ENCODE data around the gene PTPRM.

The PTPRM gene

DNA sequence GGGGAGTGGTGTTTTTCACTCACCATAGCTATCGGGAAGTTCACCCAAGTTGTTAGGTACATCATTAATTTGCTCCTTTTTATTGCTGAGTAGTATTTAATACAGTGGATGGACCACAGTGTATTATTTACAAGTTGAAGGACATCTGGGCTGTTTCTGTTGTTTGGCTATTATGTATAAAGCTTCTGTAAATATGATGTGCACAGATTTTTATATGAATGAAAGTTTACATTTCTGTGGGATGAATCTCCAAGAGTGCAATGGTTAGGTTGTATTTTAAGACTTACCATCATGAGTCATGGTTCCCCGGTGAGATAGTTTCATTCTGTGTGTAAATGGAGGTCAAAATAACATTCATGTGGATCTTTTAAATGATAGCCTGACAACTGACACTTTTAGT lies 337.4 kb downstream of the PTPRM start:
- DNase-seq, result no peak

- DNase-seq, result peak; percentile 34
Measured at GRCh38 chr18:7908681-7909299, 341.7 kb downstream of the PTPRM start.

DNA sequence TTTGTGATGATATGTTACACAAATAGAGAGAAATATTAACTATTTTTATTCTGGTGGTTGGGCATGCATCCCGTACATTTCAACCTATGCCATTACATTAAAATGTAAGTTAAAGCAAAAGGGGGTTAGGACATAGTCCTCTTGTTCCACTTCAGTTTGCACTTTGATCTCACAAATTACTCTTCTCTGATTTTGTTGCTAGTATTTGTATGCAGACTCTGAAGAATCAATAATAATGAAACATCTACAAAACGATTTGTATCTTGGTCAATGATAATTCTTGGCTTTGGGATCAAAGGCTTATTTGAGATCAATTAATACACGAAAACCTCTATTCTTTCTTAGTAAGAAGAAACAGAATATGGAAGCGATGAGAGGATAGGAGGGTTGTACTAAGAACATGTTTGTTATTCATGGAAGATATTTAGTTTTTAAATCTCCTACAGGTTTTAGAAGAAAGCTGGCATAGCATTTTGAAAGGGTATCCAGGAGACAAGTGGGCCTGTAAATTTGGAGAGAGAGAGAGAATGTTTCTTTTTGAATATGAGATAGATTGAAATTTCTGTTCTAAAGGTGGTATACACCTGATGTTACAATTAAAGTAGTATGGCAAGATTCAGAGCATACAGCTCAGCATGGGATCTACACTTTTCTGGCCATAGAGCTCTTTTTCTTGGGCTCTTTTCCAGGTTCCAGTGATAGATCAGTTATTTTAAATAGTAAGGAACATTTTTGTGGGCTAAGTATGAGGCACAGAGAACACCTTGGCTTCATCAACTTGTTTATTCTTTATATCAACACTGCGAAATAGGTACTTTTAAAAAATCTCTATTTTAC lies 347.9 kb downstream of the PTPRM start:
- no peak for DNase-seq

DNA sequence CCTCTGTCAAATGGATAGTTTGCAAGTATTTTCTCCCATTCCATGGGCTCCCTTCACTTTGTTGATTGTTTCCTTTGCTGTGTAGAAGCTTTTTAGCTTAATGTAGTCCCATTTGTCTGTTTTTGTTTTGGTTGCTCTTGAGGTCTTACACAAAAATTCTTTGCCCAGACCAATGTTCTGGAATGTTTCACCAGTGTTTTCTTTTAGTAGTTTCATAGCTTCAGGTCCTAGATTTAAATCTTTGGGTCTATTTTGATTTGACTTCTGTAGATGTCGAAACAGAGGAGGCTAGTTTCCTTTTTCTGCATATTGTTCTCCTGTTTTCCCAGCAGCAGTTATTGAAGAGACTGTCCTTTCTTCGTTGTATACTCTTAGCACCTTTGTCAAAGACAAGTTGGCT lies 351.6 kb downstream of the PTPRM start:
- DNase-seq, result no peak

- no peak for DNase-seq
Measured at GRCh38 chr18:7919565-7919964, 352.4 kb downstream of the PTPRM start.

DNA sequence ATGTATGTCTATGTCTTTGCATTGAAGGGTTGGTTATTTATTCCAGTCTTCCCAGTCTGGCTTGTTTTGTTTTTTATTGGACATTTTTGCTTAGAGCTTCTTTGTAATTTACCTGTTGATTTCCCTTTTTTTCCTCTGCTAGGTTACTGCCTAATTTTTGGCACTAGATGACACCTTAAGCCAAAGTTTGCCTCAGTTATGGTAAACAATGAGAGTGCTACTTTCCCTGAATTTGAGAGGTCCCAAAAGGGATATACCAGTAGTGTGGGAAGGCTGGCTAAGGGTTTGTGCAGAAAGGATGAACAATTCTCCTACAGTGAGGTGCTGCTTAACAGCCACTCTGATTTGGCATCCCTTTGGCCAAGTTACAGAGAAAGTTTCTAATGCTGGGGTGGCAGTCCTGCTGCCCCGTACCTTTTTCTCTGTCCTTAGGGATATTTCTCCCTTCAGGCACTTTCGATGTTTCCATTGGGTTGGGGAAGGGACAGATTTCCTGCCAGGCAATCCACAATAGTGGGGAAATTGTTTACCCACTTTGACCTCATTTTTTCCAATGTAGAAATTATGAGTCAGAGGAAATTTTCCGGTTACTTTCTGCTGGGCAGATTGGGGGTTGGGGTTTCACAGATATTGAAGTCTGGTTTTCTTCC lies 354.9 kb downstream of the PTPRM start:
- no peak for DNase-seq

GRCh38 chr18:7923105-7923504 lies 356.0 kb downstream of the PTPRM start:
- no peak for DNase-seq

GRCh38 chr18:7924616-7925015 lies 357.5 kb downstream of the PTPRM start:
- no peak for DNase-seq

DNA sequence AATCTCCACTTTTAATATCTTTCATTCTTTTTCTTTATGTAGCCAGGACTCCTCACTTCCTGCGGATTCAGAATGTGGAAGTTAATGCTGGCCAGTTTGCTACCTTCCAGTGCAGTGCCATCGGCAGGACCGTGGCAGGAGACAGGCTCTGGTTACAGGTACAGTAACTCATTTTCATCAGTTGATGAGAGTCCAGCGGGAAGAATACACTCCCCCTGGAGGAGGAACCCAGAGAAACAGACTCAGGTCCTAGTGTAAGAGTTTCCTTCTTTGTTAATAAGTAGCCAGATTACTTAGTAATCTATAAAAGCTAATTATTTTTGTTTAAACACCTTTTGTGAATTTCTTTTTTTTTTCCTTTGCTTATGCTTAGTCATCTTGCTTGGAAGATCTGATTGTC lies 359.4 kb downstream of the PTPRM start:
- DNase-seq, result peak; percentile 21

- no peak for DNase-seq
Measured at GRCh38 chr18:7927119-7927518, 360.0 kb downstream of the PTPRM start.

GRCh38 chr18:7931763-7932162 lies 364.6 kb downstream of the PTPRM start:
- no peak for DNase-seq

DNA sequence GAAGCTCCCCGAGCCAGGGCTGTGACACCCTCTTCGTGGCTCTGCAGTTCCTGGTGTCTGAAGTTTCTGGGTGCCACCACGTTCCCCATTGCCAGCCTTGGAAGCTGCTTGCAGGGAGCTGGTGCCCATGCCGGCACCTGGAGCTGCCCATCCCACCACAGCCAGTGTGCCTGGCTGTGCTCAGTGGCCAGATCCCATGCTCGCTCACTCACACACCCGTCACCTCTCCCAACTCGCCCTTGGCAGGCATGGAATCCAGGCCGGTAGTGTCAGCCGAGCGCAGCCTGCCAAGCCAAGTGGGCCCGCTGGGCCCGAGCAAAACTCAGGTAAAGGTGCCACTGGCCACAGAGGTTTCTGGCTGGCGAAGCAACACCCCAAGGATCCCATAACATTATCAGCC lies 370.2 kb downstream of the PTPRM start:
- DNase-seq, result no peak

GRCh38 chr18:7939521-7939920 lies 372.4 kb downstream of the PTPRM start:
- no peak for DNase-seq

GRCh38 chr18:7940379-7940778 lies 373.3 kb downstream of the PTPRM start:
- DNase-seq, result no peak

- DNase-seq, result no peak
Measured at GRCh38 chr18:7940971-7941370, 373.9 kb downstream of the PTPRM start.

DNA sequence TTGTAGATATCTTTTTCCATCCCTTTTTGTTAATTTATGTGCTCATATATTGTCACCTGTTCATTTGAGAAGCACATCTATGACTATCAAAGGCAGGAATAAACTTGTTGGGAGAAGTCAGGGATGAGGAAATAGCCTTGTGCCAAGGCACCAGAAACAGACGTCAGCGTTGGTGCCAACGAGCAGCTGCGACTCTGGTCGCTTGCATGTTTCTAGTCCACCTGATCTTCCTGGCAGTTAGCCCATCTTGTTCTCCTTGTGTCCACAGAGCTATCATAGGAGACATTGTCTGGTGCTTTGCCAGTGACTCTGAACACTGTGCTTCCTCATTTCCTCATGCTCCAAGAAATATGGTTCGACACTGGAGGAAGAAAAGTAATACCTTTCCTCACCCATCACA lies 374.4 kb downstream of the PTPRM start:
- DNase-seq, result peak; percentile 65

- DNase-seq, result no peak
Measured at GRCh38 chr18:7945882-7946281, 378.8 kb downstream of the PTPRM start.

- no peak for DNase-seq
Measured at GRCh38 chr18:7946734-7947377, 379.7 kb downstream of the PTPRM start.

DNA sequence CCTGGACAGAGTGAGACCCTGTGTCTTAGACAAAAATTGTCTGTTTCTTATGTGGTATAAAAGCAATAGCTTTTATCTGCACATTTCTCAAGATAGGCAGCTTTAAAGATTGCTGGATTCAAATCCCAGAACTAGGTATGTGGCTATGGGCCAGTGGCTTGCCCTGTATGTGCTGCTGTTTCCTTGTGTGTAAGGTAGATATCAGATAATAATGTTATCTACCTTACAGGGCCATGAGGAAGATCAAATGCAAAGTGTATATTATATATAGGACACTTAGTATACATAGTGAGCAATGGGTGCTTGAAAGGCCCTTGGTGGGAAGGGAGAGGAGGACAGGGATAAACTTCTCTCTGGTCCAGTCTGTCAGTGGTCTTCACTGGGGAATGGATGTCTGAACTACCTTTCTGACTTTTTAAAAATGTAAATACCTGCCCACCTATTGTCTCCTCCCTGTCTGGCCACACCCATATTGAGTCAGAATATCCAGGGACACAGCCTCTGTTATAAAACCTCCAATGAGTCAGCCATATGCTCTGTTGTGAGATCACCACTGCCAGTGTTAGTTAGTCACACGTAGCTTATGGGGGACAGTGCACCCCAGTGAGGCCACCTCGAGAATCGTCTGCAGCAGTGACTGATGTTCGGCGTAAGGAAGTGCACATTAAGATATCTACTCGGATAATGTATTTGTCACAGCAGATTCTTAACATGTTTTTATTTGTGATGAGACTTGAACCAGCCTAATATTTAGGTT lies 383.4 kb downstream of the PTPRM start:
- DNase-seq, result no peak

- DNase-seq, result no peak
Measured at GRCh38 chr18:7953095-7953958, 386.2 kb downstream of the PTPRM start.

- DNase-seq, result no peak
Measured at GRCh38 chr18:7954238-7954637, 387.1 kb downstream of the PTPRM start.

DNA sequence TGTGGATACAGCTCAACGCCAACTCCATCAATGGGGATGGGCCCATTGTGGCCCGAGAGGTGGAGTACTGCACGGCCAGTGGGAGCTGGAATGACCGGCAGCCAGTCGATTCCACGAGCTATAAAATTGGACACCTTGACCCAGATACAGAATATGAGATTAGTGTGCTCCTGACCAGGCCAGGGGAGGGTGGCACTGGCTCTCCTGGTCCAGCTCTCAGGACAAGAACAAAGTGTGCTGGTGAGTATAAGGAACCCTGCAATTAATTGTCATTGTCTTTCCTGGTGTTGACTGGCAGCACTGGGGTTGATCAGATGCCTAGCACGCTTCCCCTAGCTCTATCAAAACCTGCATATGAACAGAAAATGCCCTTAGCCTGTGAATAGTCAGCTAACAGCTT lies 388.1 kb downstream of the PTPRM start:
- DNase-seq, result no peak
